8988T (cell line): ENCODE results near the gene GALNTL6.
"Not testable (repeated sequence)": the region's sequence is repeated elsewhere in the genome, so short reads cannot be mapped to it uniquely, and the experiment has no call there.

Experiments used
- DNase-seq: peaks from one replicate; pipeline ENCODE4 v3.0.0; 2011

GALNTL6 gene

DNA sequence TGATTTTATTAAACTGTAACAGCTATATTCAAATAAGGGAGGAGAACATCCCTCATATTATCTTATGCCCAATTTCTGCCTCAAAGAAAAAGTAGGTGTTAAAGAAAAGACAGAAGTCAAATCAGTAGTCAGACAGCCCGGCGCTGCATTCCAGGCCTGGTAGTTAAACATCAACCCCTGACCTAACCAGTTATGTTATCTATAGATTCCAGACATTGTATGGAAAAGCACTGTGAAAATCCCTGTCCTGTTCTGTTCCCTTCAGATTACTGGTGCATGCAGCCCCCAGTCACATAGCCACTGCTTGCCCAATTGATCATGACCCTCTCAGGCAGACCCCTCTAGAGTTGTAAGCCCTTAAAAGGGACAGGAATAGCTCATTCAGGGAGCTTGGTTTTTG, 1085.5 kb downstream of the GALNTL6 start:
- no peak for DNase-seq

DNA sequence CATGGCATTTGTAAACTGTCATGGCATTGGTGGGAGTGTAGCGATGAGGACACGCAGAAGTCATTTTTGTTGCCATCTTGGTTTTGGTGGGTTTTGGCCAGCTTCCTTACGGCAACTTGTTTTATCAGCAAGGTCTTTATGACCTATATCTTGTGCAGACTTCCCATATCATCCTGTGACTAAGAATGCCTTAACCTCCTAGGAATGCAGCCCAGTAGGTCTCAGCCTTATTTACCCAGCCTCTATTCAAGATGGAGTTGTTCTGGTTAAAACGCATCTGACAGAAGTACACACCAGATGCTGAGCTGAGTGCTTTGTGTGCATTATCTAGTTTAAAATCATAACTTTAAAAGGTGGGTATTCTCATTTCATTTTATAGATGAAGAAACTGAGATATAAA, 1086.7 kb downstream of the GALNTL6 start:
- DNase-seq, result no peak

- no peak for DNase-seq
These were observed 1087.7 kb downstream of the GALNTL6 start for GRCh38 chr4:172900900-172901299.

- DNase-seq, result not testable (repeated sequence)
These were observed 1099.3 kb downstream of the GALNTL6 start for GRCh38 chr4:172912468-172912867.

GRCh38 chr4:172917403-172917802, 1104.2 kb downstream of the GALNTL6 start:
- not testable (repeated sequence) for DNase-seq

DNA sequence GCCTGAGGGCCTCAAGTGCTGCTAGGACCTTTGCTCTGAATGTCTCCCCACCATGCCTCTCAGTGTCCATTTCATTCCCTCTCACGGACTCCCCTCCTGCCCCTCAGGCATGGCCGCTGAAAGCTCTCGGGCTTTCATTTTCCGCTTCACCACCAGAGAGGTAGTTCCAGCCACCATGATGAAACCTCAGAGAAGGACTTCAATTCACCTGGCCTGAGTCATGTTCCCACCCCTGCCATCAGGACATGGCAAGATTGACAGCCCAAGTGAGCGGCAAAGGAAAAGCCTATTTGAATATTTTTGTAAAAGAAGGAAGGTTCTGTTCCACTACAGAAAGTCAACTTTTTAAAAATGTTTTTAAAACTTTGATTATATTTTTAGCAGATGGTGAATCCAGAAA, 1106.1 kb downstream of the GALNTL6 start:
- no peak for DNase-seq

GRCh38 chr4:172927096-172927814, 1114.1 kb downstream of the GALNTL6 start:
- DNase-seq, result no peak

- no peak for DNase-seq
These were observed 1115.1 kb downstream of the GALNTL6 start for GRCh38 chr4:172928347-172928746.

DNA sequence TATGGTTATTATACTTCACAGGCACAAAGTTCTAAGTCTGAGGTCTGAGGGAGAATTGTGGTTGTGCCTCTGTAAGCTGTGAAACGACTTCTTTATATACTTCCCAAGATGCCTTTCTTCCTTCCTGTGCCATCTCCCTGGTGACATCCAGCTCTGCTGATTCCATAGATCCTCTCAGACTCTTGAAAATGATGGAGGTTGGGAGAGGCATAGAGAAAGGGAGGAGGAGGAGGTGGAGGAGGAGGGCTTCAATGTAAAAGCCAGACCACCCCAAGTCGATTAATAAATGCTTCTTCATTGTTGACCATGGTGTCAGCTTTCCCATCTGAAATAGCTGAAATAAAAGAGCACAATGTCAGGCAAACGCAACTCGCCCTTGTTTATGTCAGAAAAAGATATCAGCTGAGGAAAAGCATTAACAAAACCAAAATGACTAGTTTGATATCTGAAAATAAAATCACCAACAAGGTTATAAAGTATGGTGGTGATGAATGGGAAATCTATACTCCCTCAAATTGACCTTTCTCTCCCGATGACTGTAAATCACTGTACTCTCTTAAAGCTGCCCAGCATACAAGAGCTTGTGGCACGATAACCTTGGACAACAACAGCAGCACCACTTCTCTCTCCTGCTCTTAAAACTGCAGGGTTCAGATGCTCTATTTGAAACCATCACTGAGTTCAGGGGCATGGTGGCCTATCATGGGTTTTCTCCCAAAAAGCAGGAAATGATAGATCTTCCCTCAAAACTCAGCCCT, 1125.0 kb downstream of the GALNTL6 start:
- no peak for DNase-seq

- no peak for DNase-seq
These were observed 1125.7 kb downstream of the GALNTL6 start for GRCh38 chr4:172938870-172939269.

DNA sequence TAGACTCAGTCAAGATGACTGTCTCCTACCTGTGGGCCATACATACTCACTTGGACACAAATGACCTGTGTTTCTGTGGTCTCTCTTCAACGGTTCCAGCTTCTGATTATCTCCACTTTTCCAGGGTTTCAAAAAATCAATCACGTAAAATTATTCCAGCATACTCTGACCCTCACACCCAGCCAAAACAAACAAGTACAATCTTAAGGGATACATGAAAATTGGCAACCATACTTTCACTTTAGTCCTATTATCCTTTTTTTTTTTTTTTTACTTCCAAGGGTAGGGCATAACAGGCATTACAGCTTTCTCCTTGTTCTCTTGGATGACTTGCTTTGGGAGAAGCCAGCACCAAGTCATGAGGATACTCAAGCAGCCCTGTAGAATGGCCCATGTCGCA, 1129.6 kb downstream of the GALNTL6 start:
- no peak for DNase-seq

- DNase-seq, result no peak
These were observed 1132.4 kb downstream of the GALNTL6 start for GRCh38 chr4:172945611-172946010.

GRCh38 chr4:172946503-172946902, 1133.3 kb downstream of the GALNTL6 start:
- DNase-seq, result no peak

DNA sequence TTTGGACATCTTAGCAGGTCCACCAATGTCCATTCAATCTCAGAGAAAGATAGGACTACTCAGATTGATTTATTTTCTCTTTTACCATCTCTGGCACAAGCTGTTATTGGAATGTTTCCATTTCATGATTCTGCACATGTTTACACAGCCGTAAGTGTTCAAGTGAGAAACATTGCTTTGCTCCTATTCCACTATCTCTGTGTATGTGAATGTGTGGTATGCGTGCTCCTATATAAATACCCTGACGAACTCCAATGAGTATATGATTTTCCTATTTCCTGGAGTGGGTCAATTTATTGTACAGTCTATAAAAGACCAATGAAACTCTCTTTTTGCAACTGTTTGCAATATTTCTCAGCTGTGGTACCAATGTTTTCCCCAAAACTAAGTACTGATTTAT, 1134.4 kb downstream of the GALNTL6 start:
- no peak for DNase-seq

DNA sequence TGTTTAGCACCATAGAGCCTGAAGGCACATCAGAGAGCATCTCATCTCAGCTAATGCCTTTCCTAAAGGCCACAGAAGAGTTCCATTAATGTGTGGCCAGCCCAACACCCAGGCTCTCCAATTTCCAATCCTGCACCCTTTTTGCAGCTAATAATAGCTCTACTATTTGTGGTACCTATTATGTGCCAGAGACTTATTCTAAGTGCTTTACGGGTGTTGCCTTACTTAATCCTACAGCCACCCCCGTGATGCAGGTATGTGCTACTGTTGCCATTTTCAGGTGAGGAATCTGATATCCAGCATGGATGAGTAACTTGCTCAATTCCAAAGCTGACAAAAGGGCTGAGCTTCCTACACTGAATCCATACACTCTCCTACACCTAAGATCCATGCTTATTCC, 1137.8 kb downstream of the GALNTL6 start:
- DNase-seq, result no peak

GRCh38 chr4:172951679-172952451, 1138.7 kb downstream of the GALNTL6 start:
- DNase-seq, result no peak

- no peak for DNase-seq
These were observed 1140.8 kb downstream of the GALNTL6 start for GRCh38 chr4:172953896-172954568.

DNA sequence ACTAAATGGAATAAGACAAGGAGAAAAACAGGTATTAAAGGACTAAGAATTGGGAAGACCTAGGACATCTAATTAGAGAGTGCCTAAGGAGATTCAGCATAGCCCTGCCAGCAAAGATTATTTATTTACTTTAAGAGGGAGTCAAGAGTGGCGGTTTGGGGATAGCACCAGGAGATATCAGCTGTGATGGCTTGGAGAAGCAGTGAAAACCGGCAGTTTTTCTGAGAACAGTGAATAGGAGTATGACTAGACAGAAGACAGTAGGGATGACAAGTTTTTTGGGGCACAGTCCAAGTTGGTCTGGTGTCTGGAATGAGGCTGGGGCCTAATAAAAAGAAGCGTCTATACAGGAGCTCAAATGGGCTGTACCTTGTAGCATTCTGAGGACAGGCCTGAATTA, 1143.1 kb downstream of the GALNTL6 start:
- DNase-seq, result not testable (repeated sequence)

- no peak for DNase-seq
These were observed 1144.0 kb downstream of the GALNTL6 start for GRCh38 chr4:172957216-172957615.

- no peak for DNase-seq
These were observed 1149.6 kb downstream of the GALNTL6 start for GRCh38 chr4:172962564-172963353.

GRCh38 chr4:172963498-172964294, 1150.5 kb downstream of the GALNTL6 start:
- DNase-seq, result no peak
